OCI-LY3 (cell line): ENCODE measurements around the gene SRGAP2B.
"Not testable (repeated sequence)": the region's sequence is repeated elsewhere in the genome, so short reads cannot be mapped to it uniquely, and the experiment has no call there.

Experiments used
- H2AFZ ChIP-seq: fragments of 200-600, 300-600 bp; shearing (Covaris generic); 2 replicates; pipeline ENCODE4 v1.6.0; 2014; ENCODE audit warnings: antibody characterized with exemption, low read depth, low read length
- H3K27ac ChIP-seq: fragments of 200-600, 300-600 bp; sonication (generic); 2 replicates; pipeline ENCODE4 v1.5.1; 2014; ENCODE audit warnings: mild to moderate bottlenecking, low read length, moderate library complexity, mixed read lengths
- H3K27me3 ChIP-seq: fragments of 200-600, 300-600 bp; sonication (generic); 2 replicates; pipeline ENCODE4 v1.6.1; 2014; ENCODE audit warnings: low read depth, low read length, mixed read lengths
- H3K36me3 ChIP-seq: fragments of 200-600, 300-600 bp; sonication (generic); replicated peaks from 2 replicates; pipeline ENCODE3; 2014; ENCODE audit warnings: low read depth, low read length, mixed read lengths
- H3K4me1 ChIP-seq: fragments of 300-600, 200-600 bp; sonication (generic); 2 replicates; pipeline ENCODE4 v1.6.1; 2014; ENCODE audit warnings: low read length, mixed read lengths
- H3K4me2 ChIP-seq: fragments of 200-600, 300-600 bp; sonication (generic); 2 replicates; pipeline ENCODE4 v1.6.1; 2014; ENCODE audit warnings: low read length, mixed read lengths
- H3K4me3 ChIP-seq: fragments of 300-600, 200-600 bp; sonication (generic); 2 replicates; pipeline ENCODE4 v1.5.1; 2014; ENCODE audit warnings: antibody characterized with exemption, mild to moderate bottlenecking, low read length, moderate library complexity
- H3K79me2 ChIP-seq: fragments of 300-600, 200-600 bp; shearing (Covaris generic); 2 replicates; pipeline ENCODE4 v1.6.1; 2014; ENCODE audit warnings: mild to moderate bottlenecking, low read length, mixed read lengths
- H3K9ac ChIP-seq: fragments of 300-600, 200-600 bp; shearing (Covaris generic); 2 replicates; pipeline ENCODE4 v1.6.0; 2014; ENCODE audit warnings: mild to moderate bottlenecking, low read length, moderate library complexity
- H3K9me3 ChIP-seq: fragments of 200-600, 300-600 bp; shearing (Covaris generic); 2 replicates; pipeline ENCODE4 v1.6.1; 2014; ENCODE audit warnings: low read length, mixed read lengths; ENCODE audit not compliant: insufficient read depth
- H4K20me1 ChIP-seq: fragments of 200-600, 300-600 bp; sonication (generic); 2 replicates; pipeline ENCODE4 v1.6.1; 2016; ENCODE audit warnings: low read length, mixed read lengths; ENCODE audit not compliant: insufficient read depth

The SRGAP2B gene

GRCh38 chr1:144936186-144936732 lies 158.9 kb downstream of the SRGAP2B start:
- not testable (repeated sequence) for H4K20me1 ChIP-seq, H3K36me3 ChIP-seq, H3K4me1 ChIP-seq, H3K9me3 ChIP-seq, H3K9ac ChIP-seq, H2AFZ ChIP-seq, H3K27ac ChIP-seq, H3K4me2 ChIP-seq, H3K4me3 ChIP-seq, H3K79me2 ChIP-seq, H3K27me3 ChIP-seq

- not testable (repeated sequence) for H2AFZ ChIP-seq, H3K4me2 ChIP-seq, H3K27ac ChIP-seq
Observed at GRCh38 chr1:144935310-144935709, 159.8 kb downstream of the SRGAP2B start.

GRCh38 chr1:144933014-144933413 lies 162.1 kb downstream of the SRGAP2B start:
- H3K36me3 ChIP-seq, H3K4me3 ChIP-seq, H3K27me3 ChIP-seq, H3K9ac ChIP-seq, H3K27ac ChIP-seq, H3K4me2 ChIP-seq, H3K9me3 ChIP-seq, H4K20me1 ChIP-seq, H2AFZ ChIP-seq, H3K79me2 ChIP-seq, H3K4me1 ChIP-seq: not testable (repeated sequence)

More at GRCh38 chr1:144935310-144935709, 159.8 kb downstream of the SRGAP2B start:
- H4K20me1 ChIP-seq, H3K36me3 ChIP-seq, H3K4me1 ChIP-seq, H3K79me2 ChIP-seq, H3K4me3 ChIP-seq, H3K27me3 ChIP-seq, H3K9me3 ChIP-seq, H3K9ac ChIP-seq: not testable (repeated sequence)

- H3K36me3 ChIP-seq, H3K4me3 ChIP-seq, H3K4me1 ChIP-seq, H3K79me2 ChIP-seq, H3K9me3 ChIP-seq, H3K9ac ChIP-seq, H3K4me2 ChIP-seq, H3K27ac ChIP-seq, H2AFZ ChIP-seq, H3K27me3 ChIP-seq, H4K20me1 ChIP-seq: not testable (repeated sequence)
Observed at GRCh38 chr1:144932153-144932552, 163.0 kb downstream of the SRGAP2B start.

GRCh38 chr1:144931553-144931952 lies 163.6 kb downstream of the SRGAP2B start:
- H3K9ac ChIP-seq, H3K27me3 ChIP-seq, H4K20me1 ChIP-seq, H3K4me3 ChIP-seq, H3K9me3 ChIP-seq, H3K36me3 ChIP-seq, H3K4me1 ChIP-seq, H2AFZ ChIP-seq, H3K79me2 ChIP-seq, H3K4me2 ChIP-seq, H3K27ac ChIP-seq: not testable (repeated sequence)

GRCh38 chr1:144930085-144930777 lies 164.9 kb downstream of the SRGAP2B start:
- not testable (repeated sequence) for H3K9me3 ChIP-seq, H3K27ac ChIP-seq, H2AFZ ChIP-seq, H3K9ac ChIP-seq, H3K79me2 ChIP-seq, H3K4me3 ChIP-seq, H3K27me3 ChIP-seq, H3K4me1 ChIP-seq, H3K36me3 ChIP-seq, H3K4me2 ChIP-seq, H4K20me1 ChIP-seq

- not testable (repeated sequence) for H3K4me1 ChIP-seq, H3K4me3 ChIP-seq, H3K27me3 ChIP-seq, H3K4me2 ChIP-seq, H3K36me3 ChIP-seq, H4K20me1 ChIP-seq, H2AFZ ChIP-seq, H3K79me2 ChIP-seq, H3K27ac ChIP-seq, H3K9me3 ChIP-seq, H3K9ac ChIP-seq
Observed at GRCh38 chr1:144927292-144927691, 167.8 kb downstream of the SRGAP2B start.

GRCh38 chr1:144923640-144924039 lies 171.5 kb downstream of the SRGAP2B start:
- not testable (repeated sequence) for H3K9ac ChIP-seq, H3K9me3 ChIP-seq, H4K20me1 ChIP-seq, H3K27me3 ChIP-seq, H3K36me3 ChIP-seq, H3K4me3 ChIP-seq, H3K4me2 ChIP-seq, H3K27ac ChIP-seq, H3K4me1 ChIP-seq, H3K79me2 ChIP-seq, H2AFZ ChIP-seq

- H3K4me3 ChIP-seq, H3K9ac ChIP-seq, H3K4me1 ChIP-seq, H3K4me2 ChIP-seq, H4K20me1 ChIP-seq, H2AFZ ChIP-seq, H3K27ac ChIP-seq, H3K36me3 ChIP-seq, H3K27me3 ChIP-seq, H3K79me2 ChIP-seq, H3K9me3 ChIP-seq: not testable (repeated sequence)
Observed at GRCh38 chr1:144922785-144923184, 172.3 kb downstream of the SRGAP2B start.

GRCh38 chr1:144919106-144919505 lies 176.0 kb downstream of the SRGAP2B start:
- H2AFZ ChIP-seq, H3K27ac ChIP-seq, H3K36me3 ChIP-seq: not testable (repeated sequence)

More at GRCh38 chr1:144919106-144919505, 176.0 kb downstream of the SRGAP2B start:
- not testable (repeated sequence) for H3K79me2 ChIP-seq, H3K27me3 ChIP-seq, H3K4me1 ChIP-seq, H3K9ac ChIP-seq, H3K9me3 ChIP-seq, H3K4me3 ChIP-seq, H4K20me1 ChIP-seq, H3K4me2 ChIP-seq
